Activated CD4-positive, alpha-beta T cell treated with anti-CD3 and anti-CD28 coated beads, Interleukin-2, amount 10 ng/mL, durations not matched to agents 24 days and 14 days (primary cell): ENCODE measurements around the gene ABCE1. TPM values are rescaled to one million over a fixed set of nuclear protein-coding genes. Genes with fewer than 3 reads are reported as not detected.

Source experiments
- DNase-seq: peaks from one replicate; pipeline ENCODE4 v3.0.0; 2022
- H3K27ac Mint-ChIP-seq: one replicate; pipeline ENCODE4 v1.8.0; 2022; ENCODE audit warnings: mild to moderate bottlenecking, mixed read lengths
- H3K27me3 Mint-ChIP-seq: one replicate; pipeline ENCODE4 v1.8.0; 2022; ENCODE audit warnings: mixed read lengths
- H3K36me3 Mint-ChIP-seq: one replicate; pipeline ENCODE4 v1.8.0; 2022; ENCODE audit warnings: low read depth, mild to moderate bottlenecking, mixed read lengths
- H3K4me1 Mint-ChIP-seq: one replicate; pipeline ENCODE4 v1.8.0; 2021; ENCODE audit warnings: mixed read lengths
- H3K4me3 Mint-ChIP-seq: one replicate; pipeline ENCODE4 v1.8.0; 2022; ENCODE audit warnings: mild to moderate bottlenecking, moderate library complexity, mixed read lengths
- H3K9me3 Mint-ChIP-seq: one replicate; pipeline ENCODE4 v1.8.0; 2021; ENCODE audit warnings: mixed read lengths
- intact Hi-C: fragments of 100-400 bp; cut with micrococcal nuclease; formaldehyde crosslinking; loops from one replicate; pipeline ENCODE4 v1.15.1; 2023
- total RNA-seq: library from RNA; stranded (reverse); gene quantifications from 2 replicates; pipeline ENCODE4 v1.2.3, GENCODE V29; 2022

ABCE1 gene
- total RNA-seq, 1 donor from 2014 or later: 191 TPM

DNA sequence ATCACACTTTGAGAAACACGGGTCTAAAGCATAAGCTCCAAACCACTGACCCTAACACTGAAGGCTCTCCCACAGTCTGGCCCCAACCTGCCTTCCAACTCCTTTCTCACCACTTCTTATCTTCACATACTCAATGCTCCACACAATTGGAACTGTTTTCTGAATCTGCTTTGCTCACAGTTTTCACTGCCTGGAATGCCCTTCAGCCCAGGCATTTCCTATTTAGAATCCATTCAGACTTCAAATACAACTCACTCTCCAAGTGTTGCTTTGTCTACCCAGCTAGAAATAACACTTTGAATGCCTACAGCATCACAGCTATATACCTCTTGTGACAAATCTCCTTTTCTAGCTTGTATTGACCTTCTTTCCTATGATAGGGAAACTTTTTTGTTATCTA is 72.1 kb downstream of the ABCE1 start:
- no peak for DNase-seq
- intact Hi-C loops: loop anchor here (10.0 kb wide), 1 partner anchor 1615 kb away; no protein-coding TSS in a partner anchor
- H3K4me1 Mint-ChIP-seq: peaks cover 39% of the 10 kb centered on the region
- H3K9me3 Mint-ChIP-seq: no peaks in the 10 kb centered on the region
- H3K27me3 Mint-ChIP-seq: no peaks in the 10 kb centered on the region
- no peak overlapping the region for H3K27ac Mint-ChIP-seq
- H3K4me3 Mint-ChIP-seq: no peak overlapping the region
- H3K36me3 Mint-ChIP-seq: peaks cover 66% of the 10 kb centered on the region

DNA sequence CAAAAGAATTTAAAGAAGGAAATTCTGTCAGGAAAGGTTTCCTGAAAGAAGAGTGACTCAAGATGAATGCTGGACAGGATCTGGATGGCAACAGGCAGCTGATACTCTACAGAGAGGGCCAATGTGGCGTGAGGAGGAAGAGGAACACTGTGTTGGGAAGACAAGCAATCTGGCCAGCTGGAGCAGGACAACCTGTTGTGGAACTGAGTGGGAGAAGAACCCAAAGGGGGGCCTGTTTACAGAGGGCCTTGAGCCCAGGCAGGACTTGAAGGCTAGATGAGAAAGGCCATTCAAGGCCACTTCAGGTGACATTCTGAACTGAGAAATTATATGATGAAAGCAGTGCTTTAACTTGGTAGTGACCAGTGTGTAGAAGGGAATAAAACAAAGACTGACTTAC is 73.8 kb downstream of the ABCE1 start:
- H3K4me1 Mint-ChIP-seq: peaks cover 39% of the 10 kb centered on the region
- peaks cover 60% of the 10 kb centered on the region for H3K36me3 Mint-ChIP-seq
- no peak overlapping the region for H3K4me3 Mint-ChIP-seq
- DNase-seq: no peak
- no peaks in the 10 kb centered on the region for H3K9me3 Mint-ChIP-seq
- H3K27ac Mint-ChIP-seq: peak overlapping the region; percentile 9
- intact Hi-C loops: loop anchor here (10.0 kb wide), 1 partner anchor 1617 kb away; no protein-coding TSS in a partner anchor
- H3K27me3 Mint-ChIP-seq: no peaks in the 10 kb centered on the region

DNA sequence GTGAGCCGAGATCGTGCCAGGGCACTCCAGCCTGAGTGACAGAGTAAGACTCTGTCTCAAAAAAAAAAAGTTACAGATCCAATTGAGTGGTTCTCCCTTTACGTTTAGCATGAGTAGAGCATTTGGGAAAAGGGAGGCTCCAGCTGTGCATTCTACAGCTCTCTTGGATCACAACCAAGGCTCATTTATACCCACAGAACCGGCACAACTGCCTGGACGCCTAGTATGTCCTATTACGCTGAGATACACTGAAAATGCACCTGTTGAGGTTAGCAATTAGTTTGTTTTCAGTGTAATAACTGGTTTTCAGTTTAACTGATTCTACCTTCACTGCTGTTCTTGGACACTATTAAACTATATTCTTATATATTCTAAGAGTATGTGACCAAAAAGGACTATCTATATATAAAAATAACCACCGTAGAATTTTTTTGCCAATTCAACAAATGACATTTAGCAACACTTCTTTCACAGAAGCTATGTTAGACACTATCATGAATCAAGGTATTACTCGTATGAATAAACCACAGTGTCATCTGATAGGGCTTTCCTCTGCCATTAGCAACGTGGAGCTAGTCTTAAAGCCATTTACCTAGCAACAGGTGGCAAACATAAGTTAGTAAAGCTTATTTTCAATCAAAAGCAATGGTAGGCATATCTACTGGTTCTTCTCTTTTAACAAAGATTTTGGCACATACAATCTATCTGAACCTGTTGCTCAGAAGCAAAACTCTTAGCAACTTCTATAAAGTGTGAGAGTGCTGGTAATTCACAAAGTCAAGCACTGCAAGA is 78.7 kb downstream of the ABCE1 start:
- peak overlapping the region; percentile 95 for H3K4me3 Mint-ChIP-seq
- no peaks in the 10 kb centered on the region for H3K9me3 Mint-ChIP-seq
- no peaks in the 10 kb centered on the region for H3K27me3 Mint-ChIP-seq
- H3K4me1 Mint-ChIP-seq: peaks cover 38% of the 10 kb centered on the region
- DNase-seq: peak; percentile 60
- H3K27ac Mint-ChIP-seq: peak overlapping the region; percentile 92
- intact Hi-C loops: loop anchor here (1.0 to 10.0 kb wide), 2 partner anchors 651 to 1622 kb away; no protein-coding TSS in a partner anchor
- H3K36me3 Mint-ChIP-seq: peaks cover 40% of the 10 kb centered on the region

DNA sequence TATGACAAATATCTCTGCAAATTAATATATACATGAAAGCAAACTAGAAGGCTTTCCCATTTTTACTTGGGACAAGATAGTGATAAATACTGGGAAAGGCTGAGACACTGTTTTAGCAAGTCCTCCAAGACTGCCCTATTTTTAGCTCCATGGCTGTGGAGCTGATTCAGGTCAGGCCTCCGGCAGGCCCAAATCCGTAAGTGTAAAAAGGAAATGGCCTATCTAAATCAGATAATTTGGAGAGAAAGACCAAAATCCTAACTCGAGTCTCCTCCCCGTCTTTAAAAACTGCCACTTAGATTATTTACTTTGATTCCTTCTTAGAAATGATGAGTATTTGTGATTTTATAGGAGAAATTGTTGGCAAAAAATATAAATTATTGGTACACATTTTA is 79.4 kb downstream of the ABCE1 start:
- Mint-ChIP-seq H3K9me3 (no peaks in the 10 kb centered on the region), H3K27me3 (no peaks in the 10 kb centered on the region), H3K4me1 (peaks cover 40% of the 10 kb centered on the region), H3K36me3 (peaks cover 37% of the 10 kb centered on the region), H3K27ac (peak overlapping the region; percentile 92), H3K4me3 (peak overlapping the region; percentile 95)
- intact Hi-C loops: loop anchor here (1.0 to 10.0 kb wide), 2 partner anchors 651 to 1623 kb away; no protein-coding TSS in a partner anchor
- DNase-seq: no peak

DNA sequence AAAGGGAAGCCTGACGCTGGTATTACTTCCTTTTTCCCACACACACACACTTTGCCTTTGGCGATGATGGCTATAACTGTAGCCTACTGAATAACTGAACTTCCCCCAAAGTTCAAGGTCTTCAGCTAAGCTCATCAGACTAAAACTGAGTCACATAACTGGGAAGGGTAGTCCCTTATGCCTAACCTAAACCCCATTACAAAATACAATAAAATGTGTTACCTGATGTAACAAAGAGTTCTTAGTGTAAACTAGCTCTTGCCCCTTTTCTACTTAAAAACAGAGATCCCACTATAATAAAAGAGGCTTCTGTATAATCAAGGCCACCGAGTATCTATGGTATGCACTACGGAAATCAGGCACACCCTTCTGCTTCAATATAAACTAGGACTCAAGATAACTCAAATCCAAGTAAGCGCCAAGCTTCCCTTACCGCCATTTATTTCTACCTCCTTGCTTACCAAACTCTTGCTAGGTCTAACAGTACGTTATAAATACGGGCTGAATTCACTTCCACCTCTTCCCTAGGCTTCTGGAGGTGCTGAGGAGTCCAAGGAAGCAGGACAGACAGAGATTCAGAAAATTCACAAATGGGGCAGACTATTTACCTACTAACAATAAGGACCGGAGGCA is 79.9 kb downstream of the ABCE1 start:
- Mint-ChIP-seq H3K9me3 (no peaks in the 10 kb centered on the region), H3K4me3 (peak overlapping the region; percentile 95), H3K27me3 (no peaks in the 10 kb centered on the region), H3K27ac (peak overlapping the region; percentile 92), H3K36me3 (peaks cover 33% of the 10 kb centered on the region), H3K4me1 (peaks cover 37% of the 10 kb centered on the region)
- peak; percentile 68 for DNase-seq
- intact Hi-C loops: loop anchor here (1.0 to 10.0 kb wide), 3 partner anchors 47 to 1623 kb away; no protein-coding TSS in a partner anchor

DNA sequence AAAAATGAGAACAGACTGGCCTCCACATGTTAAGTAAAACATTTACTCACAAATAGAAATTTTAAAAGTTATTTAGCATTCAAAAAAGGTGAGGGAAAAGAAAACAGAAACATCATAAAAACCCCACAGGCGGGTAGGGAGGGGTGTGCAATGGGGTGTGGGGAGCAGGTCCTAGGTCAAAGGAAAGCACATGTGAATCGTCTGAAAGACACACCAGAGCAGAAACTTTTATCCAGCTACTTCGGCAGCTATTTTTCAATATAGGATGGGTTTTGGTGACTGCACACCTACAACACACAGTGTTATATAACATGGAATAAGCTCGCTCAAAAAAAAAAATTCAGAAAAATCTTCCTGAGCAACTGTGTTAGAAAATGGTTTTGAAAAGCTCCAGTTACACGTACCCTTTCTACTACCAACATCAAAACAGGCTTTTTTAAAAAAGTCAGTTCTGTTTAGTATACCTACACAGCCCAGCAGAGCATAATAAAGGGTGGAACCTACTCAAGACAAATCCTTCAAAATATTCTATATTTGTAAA is 80.7 kb downstream of the ABCE1 start:
- Mint-ChIP-seq H3K27me3 (no peaks in the 10 kb centered on the region), H3K36me3 (peaks cover 28% of the 10 kb centered on the region), H3K27ac (peak overlapping the region; percentile 92), H3K4me3 (peak overlapping the region; percentile 95), H3K9me3 (no peaks in the 10 kb centered on the region), H3K4me1 (peaks cover 34% of the 10 kb centered on the region)
- peak; percentile 74 for DNase-seq
- intact Hi-C loops: loop anchor here (1.0 to 10.0 kb wide), 3 partner anchors 48 to 1624 kb away; no protein-coding TSS in a partner anchor

Other genes with a start within 250 kb of the ABCE1 start
- 26.7 and 30.4 TPM in 2 replicates for gene ANAPC10, start 115 bp upstream of the ABCE1 start, total RNA-seq
- gene OTUD4, start 82.3 kb downstream of the ABCE1 start, total RNA-seq: 81.2 and 86.4 TPM in 2 replicates